ENCODE measurements around the gene CDH2. TPM values are rescaled to one million over a fixed set of nuclear protein-coding genes. Genes with fewer than 3 reads are reported as not detected.

CDH2 gene
- total and polyA plus RNA-seq, 4 donors, result 14.2 to 49.5 (median 26.4) TPM

- H3K9me3 ChIP-seq (ENCODE audit: control insufficient read depth in 4 of 4, low read length in 3 of 4), result no peaks in the 10 kb centered on the region
- 92% methylated on average over 6 of the region's 6 CpGs for WGBS
These were observed 167.3 kb downstream of the CDH2 start for GRCh38 chr18:28009589-28009988.

DNA sequence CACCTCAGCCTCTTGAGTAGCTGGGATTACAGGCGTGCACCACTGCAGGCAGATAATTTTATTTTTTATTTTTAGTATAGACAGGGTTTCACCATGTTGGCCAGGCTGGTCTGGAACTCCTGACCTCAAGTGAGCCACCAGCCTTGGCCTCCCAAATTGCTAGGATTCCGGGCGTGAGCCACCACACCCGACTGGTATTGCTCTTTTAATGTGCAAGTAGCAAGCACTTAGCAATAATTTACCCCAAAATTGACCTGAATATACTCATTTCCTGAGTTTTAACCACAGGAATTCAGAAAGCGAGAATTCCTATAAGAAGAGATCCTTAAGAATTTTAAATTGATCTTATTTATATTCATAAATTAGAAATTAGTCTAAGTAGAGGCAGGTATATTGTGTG, 169.1 kb downstream of the CDH2 start:
- Histone ChIP-seq H3K9ac (ENCODE audit: low read depth in 1 of 2, low read length in 2 of 2) (no peak overlapping the region), H3K36me3 (ENCODE audit: control insufficient read depth in 4 of 4, insufficient read depth in 3 of 4, low read depth in 1 of 4, low read length in 3 of 4) (peaks cover 2 to 18% (median 8%) of the 10 kb centered on the region in 4 donors), H3K27me3 (ENCODE audit: control insufficient read depth in 4 of 4, insufficient read depth in 4 of 4, low read length in 3 of 4) (no peaks in the 10 kb centered on the region), H3K27ac (ENCODE audit: low read depth in 1 of 2, low read length in 2 of 2) (no peak overlapping the region), H3K4me3 (ENCODE audit: low read depth in 1 of 3, low read length in 3 of 3) (no peak overlapping the region), H3K4me1 (ENCODE audit: control insufficient read depth in 4 of 4, insufficient read depth in 4 of 4, low read length in 3 of 4) (no peaks in the 10 kb centered on the region), H3K9me3 (ENCODE audit: control insufficient read depth in 4 of 4, low read length in 3 of 4) (no peaks in the 10 kb centered on the region)
- TF ChIP-seq FOXA2 (IDR thresholded peaks at IDR 0.05) (no peak), RAD21 (IDR thresholded peaks at IDR 0.05) (no peak), JUND (IDR thresholded peaks at IDR 0.05) (no peak), FOXA1 (IDR thresholded peaks at IDR 0.05) (no peak), SP1 (IDR thresholded peaks at IDR 0.05) (no peak), RXRA (IDR thresholded peaks at IDR 0.05) (no peak), NR2F2 (IDR thresholded peaks at IDR 0.05) (no peak), EGR1 (IDR thresholded peaks at IDR 0.05; ENCODE audit: low read depth in 2 of 2) (no peak), HNF4A (conservative IDR thresholded peaks at IDR 0.05) (no peak), YY1 (IDR thresholded peaks at IDR 0.05) (no peak), HNF4G (IDR thresholded peaks at IDR 0.05) (no peak), GABPA (IDR thresholded peaks at IDR 0.05 in 1 of 2, conservative IDR thresholded peaks at IDR 0.05 in 1 of 2) (no peak)
- TF ChIP-seq, protein P1, sequence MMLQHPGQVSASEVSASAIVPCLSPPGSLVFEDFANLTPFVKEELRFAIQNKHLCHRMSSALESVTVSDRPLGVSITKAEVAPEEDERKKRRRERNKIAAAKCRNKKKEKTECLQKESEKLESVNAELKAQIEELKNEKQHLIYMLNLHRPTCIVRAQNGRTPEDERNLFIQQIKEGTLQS (IDR thresholded peaks at IDR 0.05), result no peak
- TF ChIP-seq, protein P2, sequence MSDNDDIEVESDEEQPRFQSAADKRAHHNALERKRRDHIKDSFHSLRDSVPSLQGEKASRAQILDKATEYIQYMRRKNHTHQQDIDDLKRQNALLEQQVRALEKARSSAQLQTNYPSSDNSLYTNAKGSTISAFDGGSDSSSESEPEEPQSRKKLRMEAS (IDR thresholded peaks at IDR 0.05), result no peak
- WGBS, result 93% methylated on average over 5 of the region's 5 CpGs
- no peak for DNase-seq (ENCODE audit: low spot score)

More at GRCh38 chr18:28009589-28009988, 167.3 kb downstream of the CDH2 start:
- Histone ChIP-seq H3K4me1 (ENCODE audit: control insufficient read depth in 4 of 4, insufficient read depth in 4 of 4, low read length in 3 of 4) (no peaks in the 10 kb centered on the region), H3K36me3 (ENCODE audit: control insufficient read depth in 4 of 4, insufficient read depth in 3 of 4, low read depth in 1 of 4, low read length in 3 of 4) (peaks cover 2 to 11% (median 6%) of the 10 kb centered on the region in 4 donors), H3K4me3 (ENCODE audit: low read depth in 1 of 3, low read length in 3 of 3) (no peak overlapping the region), H3K27ac (ENCODE audit: low read depth in 1 of 2, low read length in 2 of 2) (no peak overlapping the region), H3K27me3 (ENCODE audit: control insufficient read depth in 4 of 4, insufficient read depth in 4 of 4, low read length in 3 of 4) (no peaks in the 10 kb centered on the region), H3K9ac (ENCODE audit: low read depth in 1 of 2, low read length in 2 of 2) (no peak overlapping the region)
- TF ChIP-seq EGR1 (IDR thresholded peaks at IDR 0.05; ENCODE audit: low read depth in 2 of 2) (no peak), TAF1 (conservative IDR thresholded peaks at IDR 0.05) (no peak), FOXA2 (IDR thresholded peaks at IDR 0.05) (no peak), GABPA (IDR thresholded peaks at IDR 0.05 in 1 of 2, conservative IDR thresholded peaks at IDR 0.05 in 1 of 2) (no peak)
- TF ChIP-seq, protein P3, sequence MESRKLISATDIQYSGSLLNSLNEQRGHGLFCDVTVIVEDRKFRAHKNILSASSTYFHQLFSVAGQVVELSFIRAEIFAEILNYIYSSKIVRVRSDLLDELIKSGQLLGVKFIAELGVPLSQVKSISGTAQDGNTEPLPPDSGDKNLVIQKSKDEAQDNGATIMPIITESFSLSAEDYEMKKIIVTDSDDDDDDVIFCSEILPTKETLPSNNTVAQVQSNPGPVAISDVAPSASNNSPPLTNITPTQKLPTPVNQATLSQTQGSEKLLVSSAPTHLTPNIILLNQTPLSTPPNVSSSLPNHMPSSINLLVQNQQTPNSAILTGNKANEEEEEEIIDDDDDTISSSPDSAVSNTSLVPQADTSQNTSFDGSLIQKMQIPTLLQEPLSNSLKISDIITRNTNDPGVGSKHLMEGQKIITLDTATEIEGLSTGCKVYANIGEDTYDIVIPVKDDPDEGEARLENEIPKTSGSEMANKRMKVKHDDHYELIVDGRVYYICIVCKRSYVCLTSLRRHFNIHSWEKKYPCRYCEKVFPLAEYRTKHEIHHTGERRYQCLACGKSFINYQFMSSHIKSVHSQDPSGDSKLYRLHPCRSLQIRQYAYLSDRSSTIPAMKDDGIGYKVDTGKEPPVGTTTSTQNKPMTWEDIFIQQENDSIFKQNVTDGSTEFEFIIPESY (IDR thresholded peaks at IDR 0.05), result no peak
- TF ChIP-seq, protein P1 (IDR thresholded peaks at IDR 0.05), result no peak
- DNase-seq (ENCODE audit: low spot score), result no peak

DNA sequence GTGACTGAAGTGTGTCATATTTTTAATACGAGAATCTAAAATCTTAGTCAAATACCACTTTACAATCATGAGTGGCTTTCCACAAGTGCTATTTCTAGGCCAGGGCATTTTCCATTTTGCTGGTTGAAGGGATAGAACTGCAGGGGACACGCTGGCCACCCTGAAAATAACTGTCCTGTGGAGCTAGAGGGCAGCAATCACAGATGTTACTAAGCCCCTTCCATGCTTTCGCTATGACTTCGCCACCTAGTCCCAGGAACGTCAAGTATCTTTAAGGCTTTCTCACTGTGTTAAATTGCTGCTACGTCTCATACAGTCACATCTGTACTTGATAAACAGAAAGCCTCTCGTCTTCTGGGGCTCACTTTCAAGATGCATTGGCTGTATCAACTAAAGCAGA, 171.8 kb downstream of the CDH2 start:
- TF ChIP-seq JUND (IDR thresholded peaks at IDR 0.05) (no peak), RXRA (IDR thresholded peaks at IDR 0.05) (no peak), TAF1 (conservative IDR thresholded peaks at IDR 0.05) (no peak), FOXA1 (IDR thresholded peaks at IDR 0.05) (no peak), SP1 (IDR thresholded peaks at IDR 0.05) (no peak)
- 93% methylated on average over 7 of the region's 7 CpGs for WGBS
- H3K36me3 ChIP-seq (ENCODE audit: control insufficient read depth in 4 of 4, insufficient read depth in 3 of 4, low read depth in 1 of 4, low read length in 3 of 4), result peaks cover 0 to 22% (median 8%) of the 10 kb centered on the region in 4 donors

More for the DNA sequence above, 171.8 kb downstream of the CDH2 start:
- Histone ChIP-seq H3K27me3 (ENCODE audit: control insufficient read depth in 4 of 4, insufficient read depth in 4 of 4, low read length in 3 of 4) (no peaks in the 10 kb centered on the region), H3K27ac (ENCODE audit: low read depth in 1 of 2, low read length in 2 of 2) (no peak overlapping the region), H3K4me1 (ENCODE audit: control insufficient read depth in 4 of 4, insufficient read depth in 4 of 4, low read length in 3 of 4) (no peaks in the 10 kb centered on the region), H3K9ac (ENCODE audit: low read depth in 1 of 2, low read length in 2 of 2) (no peak overlapping the region), H3K4me3 (ENCODE audit: low read depth in 1 of 3, low read length in 3 of 3) (no peak overlapping the region), H3K9me3 (ENCODE audit: control insufficient read depth in 4 of 4, low read length in 3 of 4) (no peaks in the 10 kb centered on the region)
- no peak for DNase-seq (ENCODE audit: low spot score)
